Body of pancreas (tissue), 4 donors: Measurements from ENCODE around the gene CA4.

Source experiments
- CTCF ChIP-seq, 7 experiments: fragments of 450-650 bp in 4 of 7; fragments of 200-600 bp in 3 of 7; sonication (generic) in 3 of 7; IDR thresholded peaks; one replicate each; pipeline ENCODE4 v1.5.1; 2016 to 2019; ENCODE audit warnings: antibody characterized with exemption in 7 of 7
- POLR2A ChIP-seq, 3 donors: fragments of 450-650 bp; IDR thresholded peaks; one replicate each; pipeline ENCODE4 v1.6.1; 2016; ENCODE audit warnings: antibody characterized with exemption in 3 of 3, mild to moderate bottlenecking in 2 of 3

GRCh38 chr17:60135951-60136666 lies 13.7 kb upstream of the CA4 start:
- TF ChIP-seq POLR2A (IDR thresholded peaks at IDR 0.05) (no peak), CTCF (IDR thresholded peaks at IDR 0.05) (no peak)
